Muscle of arm (tissue), 12 donors: ENCODE data around the gene HOXB7. TPM values are rescaled to one million over a fixed set of nuclear protein-coding genes. Genes with fewer than 3 reads are reported as not detected.

Source experiments
- DNase-seq: peaks from one replicate; pipeline ENCODE4 v3.0.0-alpha.2; 2013
- polyA plus RNA-seq, 12 donors: library from polyadenylated mRNA; unstranded; fragments of 120-200 nt; gene quantifications; one replicate each; pipeline ENCODE4 v1.2.1, GENCODE V29; 2013; ENCODE audit not compliant: insufficient read length in 12 of 12

Gene HOXB7
- polyA plus RNA-seq, 12 donors: 1.5 to 12.5 (median 2.2) TPM; not detected in 1

GRCh38 chr17:48596735-48597527, 13.9 kb downstream of the HOXB7 start:
- DNase-seq: no peak

GRCh38 chr17:48596000-48596734, 14.7 kb downstream of the HOXB7 start:
- DNase-seq: no peak

GRCh38 chr17:48595278-48595999, 15.4 kb downstream of the HOXB7 start:
- DNase-seq: no peak

- no peak for DNase-seq
Observed at GRCh38 chr17:48594538-48595277, 16.1 kb downstream of the HOXB7 start.

- peak; percentile 81 for DNase-seq
Observed at GRCh38 chr17:48593840-48594537, 16.8 kb downstream of the HOXB7 start.

GRCh38 chr17:48593126-48593829, 17.5 kb downstream of the HOXB7 start, which contains the start of gene HOXB5:
HOXB5 (minus strand) TSS chr17:48593779; CDS start chr17:48593682, 97 bp downstream.
- DNase-seq: no peak

- no peak for DNase-seq
Observed at GRCh38 chr17:48592577-48592976, 18.2 kb downstream of the HOXB7 start.

- DNase-seq: no peak
Observed at GRCh38 chr17:48592057-48592514, 18.7 kb downstream of the HOXB7 start.

- DNase-seq: no peak
Observed at GRCh38 chr17:48591255-48592056, 19.4 kb downstream of the HOXB7 start.

- no peak for DNase-seq
Observed at GRCh38 chr17:48590607-48591161, 20.1 kb downstream of the HOXB7 start.

- DNase-seq: no peak
Observed at GRCh38 chr17:48589831-48590606, 20.8 kb downstream of the HOXB7 start, which contains the start of gene HOXB3. HOXB3 (minus strand) TSS chr17:48590241; CDS start chr17:48552474, 37,767 bp downstream.

- DNase-seq: no peak
Observed at GRCh38 chr17:48589060-48589830, 21.6 kb downstream of the HOXB7 start.

- DNase-seq: no peak
Observed at GRCh38 chr17:48588528-48588927, 22.3 kb downstream of the HOXB7 start.

- DNase-seq: no peak
Observed at GRCh38 chr17:48588074-48588415, 22.8 kb downstream of the HOXB7 start.

GRCh38 chr17:48587276-48588073, 23.3 kb downstream of the HOXB7 start:
- no peak for DNase-seq
